NCI-H2107 treated with DMSO at 0.1 percent for 48 hours (cell line): ENCODE data around the gene GEMIN5.
"Not testable (repeated sequence)": the region's sequence is repeated elsewhere in the genome, so short reads cannot be mapped to it uniquely, and the experiment has no call there.

Source experiments
- DNase-seq: peaks from one replicate; lab custom pipeline; 2025; ENCODE audit not compliant: unreplicated experiment; lab: John Stamatoyannopoulos, UW

Gene GEMIN5

DNA sequence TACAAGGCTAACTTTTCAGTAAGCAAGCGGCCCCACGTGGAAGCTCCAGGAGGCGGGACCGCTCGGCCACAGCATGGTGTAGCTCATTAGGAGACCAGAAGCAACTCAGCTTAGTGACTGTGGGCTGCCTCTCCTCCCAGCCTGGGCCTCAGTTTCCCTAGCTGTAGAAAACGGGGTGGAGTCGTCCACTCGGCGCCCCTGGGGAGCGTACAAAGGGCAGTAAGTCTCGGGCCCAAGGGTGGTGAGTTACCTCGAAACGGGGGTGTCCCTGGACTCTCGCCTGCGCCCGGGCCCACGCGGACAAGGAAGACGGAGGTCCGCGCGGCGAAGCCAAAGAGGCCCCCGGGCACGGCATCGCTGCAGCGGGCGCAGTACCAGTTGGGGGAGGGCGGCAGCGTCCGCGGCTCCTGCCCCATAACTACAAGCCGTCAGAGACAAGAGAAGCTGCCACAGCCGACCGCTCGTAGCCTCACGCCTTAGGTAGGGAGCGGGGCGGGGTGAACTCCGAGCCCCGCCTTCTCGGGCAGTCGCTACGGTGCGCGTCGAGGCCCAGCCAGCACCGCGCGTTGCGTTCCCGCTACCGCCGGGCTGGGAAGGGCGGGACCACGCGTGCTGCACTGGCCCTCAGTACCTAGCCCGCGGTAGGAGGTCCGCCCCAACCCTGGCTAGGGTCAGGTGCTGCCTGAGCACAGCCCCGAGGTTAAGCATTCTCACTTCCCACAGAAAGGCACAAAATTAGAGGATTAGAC is at the start of gene GEMIN5:
GEMIN5 (minus strand) TSS at position 494 of the 749 bp plus-strand sequence; CDS start at position 416, 78 bp downstream.
- peak; percentile 16 for DNase-seq

DNA sequence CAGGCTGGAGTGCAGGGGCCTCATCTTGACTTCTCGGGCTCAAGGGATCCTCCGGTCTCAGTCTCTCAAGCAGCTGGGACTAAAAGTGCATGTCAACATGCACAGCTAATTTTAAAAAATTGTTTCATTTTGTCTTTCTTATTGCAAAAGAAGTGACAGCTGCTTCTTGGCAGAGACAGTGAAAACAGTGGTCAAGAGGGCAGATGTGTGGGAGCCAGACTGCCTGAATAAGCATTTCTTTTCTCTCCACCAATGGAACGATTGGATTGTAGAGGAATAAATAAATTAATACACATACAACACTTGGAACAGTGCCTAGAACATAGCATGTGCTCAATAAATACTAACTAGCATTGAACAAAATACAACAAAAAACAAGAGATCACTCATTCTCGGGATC is 48.1 kb upstream of the GEMIN5 start:
- DNase-seq = no peak

- no peak for DNase-seq
These were observed 47.0 kb upstream of the GEMIN5 start for GRCh38 chr5:154984946-154985516.

DNA sequence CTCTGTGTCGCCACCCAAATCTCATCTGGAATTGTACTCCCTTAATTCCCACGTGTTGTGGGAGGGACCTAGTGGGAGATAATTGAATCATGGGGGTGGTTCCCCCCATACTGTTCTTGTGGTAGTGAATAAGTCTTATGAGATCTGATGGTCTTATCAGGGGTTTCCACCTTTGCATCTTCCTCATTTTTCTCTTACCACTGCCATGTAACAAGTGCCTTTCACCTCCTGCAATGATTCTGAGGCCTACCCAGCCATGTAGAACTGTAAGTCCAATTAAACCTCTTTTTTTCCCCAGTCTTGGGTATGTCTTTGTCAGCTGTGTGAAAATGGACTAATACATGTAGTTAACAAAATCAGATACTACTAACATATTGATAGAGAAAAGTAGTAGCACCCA is 40.3 kb upstream of the GEMIN5 start:
- not testable (repeated sequence) for DNase-seq

DNA sequence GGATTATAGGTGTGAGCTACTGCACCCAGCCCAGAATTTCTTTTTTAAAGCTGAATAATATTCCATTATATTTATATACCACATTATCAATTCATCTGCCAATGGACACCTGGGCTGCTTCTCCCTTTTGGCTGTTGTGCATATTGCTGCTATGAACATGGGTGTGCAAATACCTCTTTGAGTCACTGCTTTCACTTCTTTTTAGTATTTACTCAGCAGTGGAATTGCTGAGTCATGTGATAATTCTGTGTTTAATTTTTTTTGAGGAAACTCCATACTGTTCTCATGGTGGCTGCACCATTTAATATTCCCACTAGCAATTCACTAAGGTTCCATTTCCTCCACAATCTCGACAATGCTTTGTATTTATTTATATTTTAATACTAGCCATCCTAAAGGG is 39.4 kb upstream of the GEMIN5 start:
- DNase-seq = no peak

- DNase-seq = not testable (repeated sequence)
These were observed 38.1 kb upstream of the GEMIN5 start for GRCh38 chr5:154976082-154976481.

DNA sequence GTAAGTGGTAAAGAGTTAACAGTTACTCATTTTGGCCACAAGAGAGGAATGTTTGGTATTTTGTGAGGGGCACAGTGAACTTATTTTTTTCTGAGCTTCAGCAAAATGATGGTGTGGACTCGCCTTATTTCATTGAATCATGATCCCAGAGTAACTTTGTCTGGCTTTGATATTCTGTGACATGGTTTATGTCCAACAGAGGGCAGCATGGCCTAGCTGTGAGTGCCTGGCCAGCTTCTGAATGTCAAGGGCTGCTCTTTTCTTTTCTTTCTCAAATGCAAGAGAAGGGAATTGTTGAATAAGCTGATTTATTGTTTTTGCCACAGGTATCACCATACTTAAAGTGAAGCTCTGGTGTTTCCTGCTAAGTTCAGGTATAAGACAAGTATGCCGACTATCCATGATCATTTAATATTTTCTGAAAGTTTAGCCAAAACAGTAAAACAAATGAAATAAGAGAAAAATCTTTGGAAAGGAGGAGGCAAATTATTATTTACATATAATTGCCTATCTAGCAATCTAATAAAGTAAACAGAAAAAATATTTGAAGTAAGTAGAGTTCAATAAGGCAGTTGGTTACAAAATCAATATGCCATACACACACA is 34.6 kb upstream of the GEMIN5 start:
- DNase-seq = peak; percentile 0

GRCh38 chr5:154971501-154971900 is 33.5 kb upstream of the GEMIN5 start:
- no peak for DNase-seq

- DNase-seq = no peak
These were observed 32.7 kb upstream of the GEMIN5 start for GRCh38 chr5:154970759-154971158.

- no peak for DNase-seq
These were observed 30.9 kb upstream of the GEMIN5 start for GRCh38 chr5:154968953-154969352.

- DNase-seq = no peak
These were observed 29.5 kb upstream of the GEMIN5 start for GRCh38 chr5:154967421-154968024.

GRCh38 chr5:154966874-154967273 is 28.9 kb upstream of the GEMIN5 start:
- no peak for DNase-seq

- DNase-seq = no peak
These were observed 28.2 kb upstream of the GEMIN5 start for GRCh38 chr5:154966081-154966841.

DNA sequence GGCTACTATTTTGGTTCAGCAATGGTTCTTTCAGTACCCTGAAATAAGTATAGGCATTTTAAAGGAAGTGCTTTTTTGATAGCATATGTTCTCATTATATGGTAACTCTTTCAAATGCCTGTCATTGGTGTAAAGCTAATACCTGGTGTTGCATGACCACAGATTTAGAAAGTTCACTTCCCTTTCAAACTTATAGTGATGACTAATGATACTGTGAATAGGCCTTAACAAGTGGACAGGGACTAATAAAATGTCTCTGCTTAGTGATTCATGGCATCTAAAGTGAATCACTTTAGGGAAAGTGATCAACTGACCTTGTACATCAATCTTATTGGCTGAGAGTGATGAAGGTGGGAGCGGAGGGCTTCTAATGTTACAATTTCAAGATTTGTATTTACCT is 24.5 kb upstream of the GEMIN5 start:
- no peak for DNase-seq

- DNase-seq = no peak
These were observed 18.7 kb upstream of the GEMIN5 start for GRCh38 chr5:154956712-154957111.

GRCh38 chr5:154949781-154950180 is 11.8 kb upstream of the GEMIN5 start:
- no peak for DNase-seq

GRCh38 chr5:154948313-154948712 is 10.3 kb upstream of the GEMIN5 start:
- no peak for DNase-seq

DNA sequence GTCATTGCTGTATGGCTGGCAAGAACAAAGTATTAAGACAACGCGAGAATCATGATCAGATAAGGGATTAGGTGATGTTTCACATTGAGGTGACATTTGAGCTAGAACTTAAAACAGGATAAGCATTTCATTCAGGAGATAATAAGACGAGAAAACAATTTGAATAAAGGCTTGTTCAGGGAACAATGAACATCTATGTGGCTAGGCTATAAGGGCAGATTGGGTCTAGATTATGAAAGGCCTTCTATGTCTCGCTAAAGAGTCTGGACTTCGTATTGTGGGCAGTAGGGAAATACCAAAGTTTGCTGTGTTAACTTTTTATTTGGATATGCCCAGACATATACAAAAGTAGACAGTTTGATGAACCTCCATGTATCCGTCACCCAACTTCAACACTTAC is 9.8 kb upstream of the GEMIN5 start:
- no peak for DNase-seq

DNA sequence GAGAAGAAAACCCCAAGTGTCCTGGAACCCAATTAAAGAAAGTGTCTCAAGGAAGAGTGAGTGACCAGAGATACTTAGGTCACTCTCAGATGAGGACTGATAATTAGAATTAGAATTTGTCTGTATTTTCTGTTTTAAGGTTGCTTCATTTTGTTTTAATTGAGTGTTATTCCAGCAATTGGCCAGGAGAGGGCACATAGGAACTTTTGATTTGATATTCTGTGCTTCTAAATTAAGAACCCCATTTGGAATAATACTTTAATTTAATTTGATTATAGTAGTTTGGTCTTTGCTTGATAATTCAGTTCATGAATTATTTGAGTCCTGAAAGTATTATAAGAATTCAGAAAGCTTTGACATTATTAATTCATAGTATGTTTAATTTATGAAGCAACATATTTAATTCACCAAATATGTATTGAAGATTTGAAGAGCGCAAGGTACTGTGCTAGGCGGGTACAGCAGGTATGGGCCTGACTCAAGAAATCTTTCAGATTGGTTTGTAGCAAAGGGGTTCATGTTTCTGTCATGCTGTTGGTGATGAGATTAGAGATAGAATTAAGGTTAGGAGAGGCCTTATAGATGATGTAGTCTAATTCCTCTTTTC is 7.8 kb upstream of the GEMIN5 start:
- no peak for DNase-seq

- no peak for DNase-seq
These were observed 6.7 kb upstream of the GEMIN5 start for GRCh38 chr5:154944716-154945115.

DNA sequence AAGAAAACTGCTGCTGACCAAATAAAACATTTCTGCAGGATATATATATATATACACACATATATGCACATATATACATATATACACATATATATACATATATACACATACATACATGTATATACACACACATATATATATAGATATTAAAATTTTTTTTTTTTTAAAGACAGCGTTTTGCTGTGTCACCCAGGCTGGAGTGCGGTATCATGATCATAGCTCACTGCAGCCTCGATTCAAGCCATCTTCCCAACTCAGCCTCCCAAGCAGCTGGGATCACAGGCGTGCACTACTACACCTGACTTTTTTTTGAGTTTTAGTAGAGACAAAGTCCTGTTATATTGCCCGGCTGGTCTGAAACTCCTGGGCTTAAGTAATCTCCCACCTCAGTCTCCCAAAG is 5.5 kb upstream of the GEMIN5 start:
- no peak for DNase-seq
